T47D (cell line): ENCODE data around the gene ARHGAP24.

Experiments
- DNase-seq, 2 experiments: peaks; one replicate each; pipeline versions ENCODE4 v3.0.0 to v3.0.0-alpha.2; 2011 to 2012; ENCODE audit warnings: low read depth in 1 of 2, low spot score in 1 of 2
- JUND ChIP-seq: IDR thresholded peaks from 2 replicates; pipeline ENCODE4 v1.6.1; 2012; ENCODE audit warnings: low read depth
- in situ Hi-C: cut with HindIII; loops from 2 replicates; pipeline ENCODE4 v1.10.0; 2016; ENCODE audit warnings: low sequenced_read_pairs, low pct_unique_long_range_greater_than_20kb

ARHGAP24 gene

DNA sequence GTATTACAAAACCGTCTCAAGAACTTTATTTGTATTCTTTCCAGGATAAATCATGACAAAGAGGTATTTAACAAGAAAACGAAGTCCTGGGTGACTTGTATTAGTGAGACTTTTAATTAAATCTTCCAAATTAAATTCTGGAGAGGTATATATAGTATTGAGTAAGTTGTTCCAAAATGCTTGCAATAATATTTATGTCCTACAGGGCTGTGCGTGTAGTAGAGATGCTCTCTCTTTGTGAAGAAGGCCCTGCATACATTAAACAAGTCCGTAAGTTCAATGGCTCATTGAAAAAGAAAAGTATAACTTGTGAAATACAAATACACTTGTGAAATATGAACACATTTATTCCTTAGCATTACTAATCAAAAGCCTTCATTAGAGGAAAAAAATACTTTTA lies 211.4 kb downstream of the ARHGAP24 start:
- in situ Hi-C loops = no loop called here
- DNase-seq = no peak
- no peak for TF ChIP-seq JUND

DNA sequence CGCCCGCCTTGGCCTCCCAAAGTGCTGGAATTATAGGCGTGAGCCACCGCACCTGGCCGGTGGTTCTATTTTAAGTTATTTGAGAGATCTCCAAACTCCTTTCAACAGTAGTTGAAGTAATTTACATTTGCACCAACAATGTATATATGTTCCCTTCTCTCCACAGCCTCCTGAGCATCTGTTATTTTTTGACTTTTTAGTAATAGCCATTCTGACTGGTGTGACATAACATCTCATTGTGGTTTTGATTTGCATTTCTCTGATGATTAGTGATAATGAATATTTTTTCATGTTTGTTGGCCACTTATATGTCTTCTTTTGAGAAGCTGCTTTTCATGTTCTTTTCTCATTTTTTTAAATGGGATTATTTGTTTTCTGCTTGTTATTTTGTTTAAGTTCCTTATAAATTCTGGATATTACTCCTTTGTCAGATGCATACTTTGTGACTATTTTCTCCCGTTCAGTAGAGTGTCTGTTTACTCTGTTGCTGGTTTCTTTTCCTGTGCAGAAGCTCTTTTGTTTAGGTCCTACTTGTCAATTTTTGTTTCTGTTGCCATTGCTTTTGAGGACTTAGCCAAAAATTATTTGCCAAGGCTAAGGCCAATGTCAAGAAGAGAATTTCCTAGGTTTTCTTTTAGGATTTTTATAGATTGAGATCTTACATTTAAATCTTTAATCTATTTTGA lies 213.2 kb downstream of the ARHGAP24 start:
- in situ Hi-C loops = no loop called here
- no peak for DNase-seq
- TF ChIP-seq JUND = no peak

DNA sequence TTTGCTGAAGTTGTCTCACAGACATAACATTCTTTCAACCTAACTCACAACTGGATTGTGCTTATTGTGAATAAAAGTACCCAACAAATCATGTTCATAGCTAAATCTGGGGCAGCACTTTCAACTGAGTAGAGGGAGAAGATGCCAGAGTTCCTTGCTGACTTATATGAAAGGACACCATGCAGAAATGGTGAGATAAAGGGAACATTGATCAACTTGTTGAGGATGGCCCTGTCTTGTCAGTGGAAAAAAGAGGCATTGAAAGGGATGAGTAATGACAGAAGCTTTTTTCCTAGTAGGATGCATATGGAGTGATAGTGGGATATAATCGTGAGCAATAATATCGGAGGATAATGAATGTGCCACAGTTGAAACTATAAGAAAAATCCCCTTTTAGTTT lies 221.7 kb downstream of the ARHGAP24 start:
- DNase-seq = no peak
- TF ChIP-seq JUND = no peak
- in situ Hi-C loops = no loop called here

DNA sequence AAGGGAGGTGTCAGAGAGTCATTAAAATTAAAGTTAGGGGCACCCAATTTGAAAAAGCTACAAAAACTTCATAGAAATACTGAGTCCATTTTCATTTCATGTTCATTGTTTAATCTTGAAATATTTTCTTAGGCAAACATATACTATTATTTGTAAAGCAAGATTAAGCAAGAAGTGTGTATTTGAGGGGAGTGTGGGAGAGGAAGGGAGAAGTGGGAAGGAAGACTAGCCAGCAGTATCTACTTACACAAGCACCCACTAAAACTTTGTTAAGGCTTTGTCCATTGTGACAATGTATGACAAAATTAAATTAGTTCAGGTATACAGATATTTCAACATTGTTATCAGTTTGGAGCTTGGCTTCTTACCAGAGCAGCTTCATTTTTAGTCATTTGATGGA lies 222.9 kb downstream of the ARHGAP24 start:
- TF ChIP-seq JUND = no peak
- no peak for DNase-seq
- in situ Hi-C loops = no loop called here

DNA sequence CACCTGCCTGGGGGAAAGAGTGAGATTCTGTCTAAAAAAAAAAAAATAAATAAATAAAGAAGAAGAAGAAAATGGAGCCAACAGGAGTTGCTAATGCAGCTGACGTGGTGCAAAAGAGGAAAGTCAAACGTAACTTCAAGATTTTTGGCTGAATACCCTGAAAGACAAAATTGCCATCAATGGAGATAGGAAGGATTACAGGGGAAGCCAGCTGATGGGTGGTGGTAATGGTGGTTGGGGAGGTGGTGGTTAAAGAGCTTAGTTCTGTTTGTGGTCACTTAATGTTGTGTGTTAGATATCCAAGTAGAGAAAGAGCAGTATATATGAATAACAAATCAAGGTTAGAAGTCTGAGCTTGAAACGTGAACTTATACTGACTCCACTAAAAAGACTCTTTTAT lies 225.4 kb downstream of the ARHGAP24 start:
- in situ Hi-C loops = no loop called here
- DNase-seq = no peak
- no peak for TF ChIP-seq JUND

DNA sequence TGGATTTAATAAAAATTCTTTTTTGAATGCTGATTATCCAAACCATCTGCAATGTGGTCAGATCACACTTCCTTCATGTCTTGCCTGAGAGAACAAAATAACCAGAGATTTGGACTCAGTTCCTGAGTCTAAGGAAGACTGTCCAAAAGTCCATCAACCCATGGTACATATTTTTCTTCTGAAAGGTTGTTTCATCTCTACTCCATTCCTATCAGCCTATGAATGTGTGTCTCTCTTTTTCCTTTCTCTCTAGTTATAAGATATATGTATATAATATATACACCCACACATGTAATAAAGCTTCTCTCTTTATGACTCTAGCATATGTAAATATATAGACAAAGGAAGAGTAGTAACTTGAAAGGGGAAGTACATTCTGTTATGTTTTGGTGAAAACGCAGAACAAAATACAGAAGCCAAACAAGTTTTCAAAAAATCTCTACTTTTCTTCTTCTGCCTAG lies 226.9 kb downstream of the ARHGAP24 start:
- TF ChIP-seq JUND = no peak
- in situ Hi-C loops = no loop called here
- no peak for DNase-seq

DNA sequence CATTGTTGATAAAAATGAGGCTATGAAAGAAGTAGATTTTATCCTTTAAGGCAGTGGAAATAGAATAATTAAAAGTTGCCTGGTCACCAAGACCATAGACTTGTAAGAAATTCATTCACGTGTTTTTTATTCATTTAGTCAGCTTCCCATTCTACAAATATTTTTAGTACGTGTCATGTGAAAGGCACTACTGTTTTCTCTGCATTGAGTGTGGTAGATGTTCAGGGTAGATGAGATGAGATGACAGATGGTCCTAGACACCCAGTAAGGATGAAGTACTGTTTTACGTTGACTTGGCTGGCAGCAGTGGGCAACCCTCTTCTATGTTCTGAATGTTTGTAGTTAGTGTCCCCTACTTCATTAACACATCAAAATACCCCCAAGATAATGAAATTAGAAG lies 228.1 kb downstream of the ARHGAP24 start:
- in situ Hi-C loops = no loop called here
- DNase-seq = no peak
- TF ChIP-seq JUND = no peak

DNA sequence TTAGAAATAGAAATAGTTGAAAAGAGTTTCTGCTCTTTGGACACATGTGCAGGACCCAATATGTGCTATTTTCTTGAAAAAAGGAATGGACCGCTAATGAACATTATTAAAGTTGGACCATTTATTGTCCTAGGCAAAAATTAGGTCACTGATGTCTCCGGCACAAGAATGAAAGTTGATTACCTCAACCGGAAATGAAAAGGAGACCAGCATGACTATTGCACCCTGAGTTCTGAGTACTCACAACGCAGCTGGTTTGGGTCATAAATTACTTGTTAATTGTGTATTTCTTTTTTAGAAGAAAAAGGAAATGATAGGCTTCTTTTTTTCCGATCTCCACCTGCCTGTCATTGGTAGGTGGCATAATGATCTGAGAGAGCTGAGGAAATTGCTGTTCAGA lies 232.7 kb downstream of the ARHGAP24 start:
- in situ Hi-C loops = no loop called here
- TF ChIP-seq JUND = no peak
- no peak for DNase-seq

DNA sequence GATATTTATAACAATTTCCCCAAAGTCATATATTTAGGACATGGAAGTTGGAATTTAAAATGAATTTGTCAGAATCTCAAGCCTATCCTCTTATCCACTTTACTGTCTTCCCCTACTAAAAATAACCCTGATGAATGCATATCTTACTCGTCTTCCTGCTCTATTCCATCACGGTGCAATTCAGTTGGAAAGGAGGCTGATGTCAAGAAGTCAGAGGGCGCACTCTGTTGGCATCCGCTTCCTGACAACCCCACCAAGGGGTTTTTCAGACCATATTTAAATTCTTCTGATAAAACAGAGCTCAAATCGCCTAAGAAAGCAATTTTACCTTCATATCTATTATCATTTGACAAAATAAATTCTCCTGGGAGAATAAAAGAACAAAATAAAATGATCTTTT lies 233.5 kb downstream of the ARHGAP24 start:
- no peak for TF ChIP-seq JUND
- in situ Hi-C loops = no loop called here
- DNase-seq = no peak

DNA sequence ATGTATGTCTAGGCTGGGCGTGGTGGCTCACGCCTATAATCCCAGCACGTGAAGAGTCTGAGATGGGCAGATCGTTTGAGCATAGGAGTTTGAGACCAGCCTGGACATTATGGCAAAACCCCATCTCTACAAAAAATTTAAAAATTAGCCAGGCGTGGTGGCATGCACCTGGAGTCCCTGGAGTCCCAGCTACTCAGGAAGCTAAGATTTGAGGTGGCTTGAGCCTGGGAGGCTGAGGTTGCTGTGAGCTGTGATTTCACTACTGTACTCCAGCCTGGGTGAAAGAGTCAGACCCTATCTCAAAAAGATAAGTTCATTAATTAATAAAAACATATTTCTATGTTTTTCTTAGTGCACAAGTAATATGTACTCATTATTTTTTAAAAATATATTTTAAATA lies 238.1 kb downstream of the ARHGAP24 start:
- in situ Hi-C loops = no loop called here
- TF ChIP-seq JUND = no peak
- DNase-seq = no peak

DNA sequence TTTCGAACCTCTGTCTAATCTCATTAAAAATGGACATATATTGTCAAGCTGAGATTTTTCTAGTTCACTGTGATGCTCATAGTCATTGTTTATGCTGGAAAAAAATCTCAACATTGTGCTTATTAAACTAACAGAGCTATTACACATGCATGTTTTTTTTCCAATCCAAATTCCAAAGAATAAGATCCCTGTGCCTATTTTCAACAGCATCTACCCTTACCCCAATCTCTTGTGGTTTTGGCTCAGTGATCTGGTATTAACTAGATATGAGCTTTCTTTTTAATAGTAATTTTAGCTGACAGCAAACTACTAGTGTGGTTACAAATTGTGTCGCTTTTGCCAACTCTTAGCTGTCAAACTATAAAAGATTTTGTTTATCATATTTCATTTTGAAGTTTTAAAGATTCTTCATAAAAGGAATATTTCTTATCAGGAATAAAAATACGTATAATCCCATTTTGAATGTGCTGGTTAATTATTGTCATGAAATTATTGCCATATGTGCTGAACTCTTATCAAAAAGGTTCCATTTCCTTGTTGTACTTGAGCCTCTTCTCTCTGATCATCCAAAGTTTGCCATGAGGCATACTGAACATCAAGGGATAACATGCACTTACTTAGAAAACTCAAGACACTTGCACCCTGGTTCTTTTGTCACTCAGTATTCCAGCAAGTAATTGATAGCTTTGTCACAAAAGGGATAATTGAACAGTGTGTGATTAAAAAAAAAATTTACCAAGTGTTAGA lies 241.2 kb downstream of the ARHGAP24 start:
- DNase-seq = no peak
- in situ Hi-C loops = no loop called here
- TF ChIP-seq JUND = no peak

DNA sequence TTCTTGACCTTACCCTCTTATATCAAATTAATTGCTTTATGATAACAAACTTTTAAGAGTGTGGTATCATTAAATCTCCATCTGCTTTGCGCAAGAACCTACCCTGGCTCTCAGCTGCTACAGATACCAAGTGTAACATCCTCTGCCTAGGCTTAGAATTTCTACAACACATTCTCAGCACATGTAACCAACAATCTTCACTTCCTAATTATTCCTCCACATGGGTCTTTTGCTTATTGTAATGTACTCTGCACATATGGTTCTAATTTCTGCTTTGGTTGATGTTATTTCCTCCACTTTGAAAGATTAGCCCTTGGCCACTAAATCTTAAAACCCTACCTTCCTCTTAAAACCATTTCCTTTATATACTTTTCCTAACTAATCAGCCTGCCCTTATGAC lies 242.4 kb downstream of the ARHGAP24 start:
- in situ Hi-C loops = no loop called here
- no peak for TF ChIP-seq JUND
- no peak for DNase-seq

DNA sequence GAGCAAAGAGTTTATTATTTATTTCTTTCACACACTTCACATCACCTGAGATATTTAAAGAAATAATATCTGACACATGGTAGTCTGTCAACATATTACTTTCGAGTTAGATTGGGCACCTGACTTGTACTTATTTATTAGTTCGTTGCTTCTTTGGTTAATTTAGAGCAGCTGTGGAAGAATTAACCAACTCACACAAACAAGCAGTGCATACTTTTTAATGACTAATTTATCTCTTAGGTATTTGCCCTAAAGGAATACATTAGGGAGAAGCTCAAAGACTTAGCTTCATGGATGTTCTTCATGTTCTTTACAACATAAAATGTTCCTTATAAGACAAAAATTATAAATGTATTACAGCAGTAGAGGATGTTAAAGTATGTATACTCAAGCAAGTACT lies 242.9 kb downstream of the ARHGAP24 start:
- DNase-seq = no peak
- no peak for TF ChIP-seq JUND
- in situ Hi-C loops = no loop called here
